BJ (cell line): ENCODE measurements around the gene NTMT1. TPM values are rescaled to one million over a fixed set of nuclear protein-coding genes. Genes with fewer than 3 reads are reported as not detected.
"Not testable (repeated sequence)": the region's sequence is repeated elsewhere in the genome, so short reads cannot be mapped to it uniquely, and the experiment has no call there.

ENCODE experiments used
- CTCF ChIA-PET: fragments of 350-600 bp; formaldehyde crosslinking; extraction: SDS; loops from one replicate; lab custom pipeline; 2021; ENCODE audit warnings: antibody characterized with exemption, inconsistent platforms; lab: Yijun Ruan, JAX
- POLR2A ChIA-PET: fragments of 300-600 bp; sonication (Branson Sonifier 250); formaldehyde crosslinking; extraction: SDS; loops from one replicate; lab custom pipeline; 2021; ENCODE audit warnings: antibody characterized with exemption; lab: Charles Lee
- DNase-seq: peaks from one replicate; pipeline ENCODE4 v3.0.0-alpha.2; 2011; ENCODE audit warnings: low read depth
- H3K27me3 ChIP-seq: 2 replicates; pipeline ENCODE4 v1.6.0; 2011; ENCODE audit warnings: low read length; ENCODE audit not compliant: control insufficient read depth, insufficient read depth
- H3K36me3 ChIP-seq: 2 replicates; pipeline ENCODE4 v1.5.1; 2011; ENCODE audit warnings: low read length; ENCODE audit not compliant: control insufficient read depth, insufficient read depth
- H3K4me3 ChIP-seq: 2 replicates; pipeline ENCODE4 v1.5.1; 2011; ENCODE audit warnings: low read depth, mild to moderate bottlenecking, control low read depth, low read length
- CTCF ChIP-seq: IDR thresholded peaks from 2 replicates; pipeline ENCODE4 v1.5.1; 2011; ENCODE audit warnings: low read depth, mild to moderate bottlenecking, control low read depth, inconsistent platforms, low read length, moderate library complexity; ENCODE audit not compliant: insufficient read depth
- polyA plus RNA-seq: library from polyadenylated mRNA; depleted of rRNA; stranded (reverse); fragments of >200 nt; gene quantifications from 2 replicates; pipeline ENCODE4 v1.2.3, GENCODE V29; 2011

The NTMT1 gene
- polyA plus RNA-seq, 1 experiment: 96.3 TPM

- Histone ChIP-seq H3K36me3 (peaks cover 23% of the 10 kb centered on the region), H3K27me3 (no peaks in the 10 kb centered on the region), H3K4me3 (no peak overlapping the region)
- DNase-seq: no peak
- ChIA-PET POLR2A (no interaction called here), CTCF (interaction anchor here (1.4 to 3.8 kb wide), 3 partner anchors 8 to 106 kb away, joined by 3 to 20 read pairs (median 6); no protein-coding TSS in a partner anchor)
- TF ChIP-seq CTCF: no peak
These were observed 5.7 kb downstream of the NTMT1 start for GRCh38 chr9:129631674-129632129.

GRCh38 chr9:129632460-129632859 is 6.5 kb downstream of the NTMT1 start:
- Histone ChIP-seq H3K36me3 (peaks cover 30% of the 10 kb centered on the region), H3K4me3 (no peak overlapping the region), H3K27me3 (no peaks in the 10 kb centered on the region)
- TF ChIP-seq CTCF: no peak
- POLR2A ChIA-PET: no interaction called here
- CTCF ChIA-PET: interaction anchor here (1.2 kb wide), 1 partner anchor 8 kb away, joined by 3 read pairs; no protein-coding TSS in a partner anchor
- no peak for DNase-seq

- POLR2A ChIA-PET: no interaction called here
- CTCF ChIA-PET: interaction anchor here (1.2 kb wide), 1 partner anchor 9 kb away, joined by 3 read pairs; no protein-coding TSS in a partner anchor
- H3K4me3 ChIP-seq: no peak overlapping the region
- DNase-seq: no peak
- TF ChIP-seq CTCF: no peak
- H3K36me3 ChIP-seq: peaks cover 38% of the 10 kb centered on the region
- no peaks in the 10 kb centered on the region for H3K27me3 ChIP-seq
These were observed 7.2 kb downstream of the NTMT1 start for GRCh38 chr9:129633207-129633606.

GRCh38 chr9:129633848-129634247 is 7.9 kb downstream of the NTMT1 start:
- Histone ChIP-seq H3K27me3 (no peaks in the 10 kb centered on the region), H3K36me3 (peaks cover 42% of the 10 kb centered on the region), H3K4me3 (no peak overlapping the region)
- ChIA-PET POLR2A (no interaction called here), CTCF (interaction anchor here (0.7 kb wide), 1 partner anchor 502 kb away, joined by 4 read pairs; no protein-coding TSS in a partner anchor)
- no peak for DNase-seq
- TF ChIP-seq CTCF: no peak

GRCh38 chr9:129635099-129636065 is 9.4 kb downstream of the NTMT1 start:
- no peak for DNase-seq
- Histone ChIP-seq H3K36me3 (peaks cover 52% of the 10 kb centered on the region), H3K4me3 (no peak overlapping the region), H3K27me3 (no peaks in the 10 kb centered on the region)
- CTCF ChIA-PET: no interaction called here
- POLR2A ChIA-PET: no interaction called here
- TF ChIP-seq CTCF: no peak

- CTCF ChIA-PET: interaction anchor here (1.2 kb wide), 1 partner anchor 494 kb away, joined by 3 read pairs; no protein-coding TSS in a partner anchor
- H3K27me3 ChIP-seq, POLR2A ChIA-PET, DNase-seq, H3K4me3 ChIP-seq: not testable (repeated sequence)
- H3K36me3 ChIP-seq: peaks cover 52% of the 10 kb centered on the region
These were observed 10.4 kb downstream of the NTMT1 start for GRCh38 chr9:129636343-129636742.
